Breast epithelium (tissue), 3 donors: ENCODE data around the gene NEU2.

Source experiments
- POLR2A ChIP-seq: fragments of 450-650 bp; IDR thresholded peaks from one replicate; pipeline ENCODE4 v1.6.1; 2016; ENCODE audit warnings: antibody characterized with exemption, mild to moderate bottlenecking, moderate library complexity
- POLR2AphosphoS5 ChIP-seq, 3 donors: sonication (generic); formaldehyde crosslinking; IDR thresholded peaks; one replicate each; pipeline ENCODE4 v1.6.1; 2017; ENCODE audit warnings: antibody characterized with exemption in 3 of 3
- TF ChIP-seq, protein P1 (sequence below), 3 donors: fragments of 450-650 bp; IDR thresholded peaks; one replicate each; pipeline ENCODE4 v1.5.1; 2016 to 2017; ENCODE audit warnings: antibody characterized with exemption in 3 of 3, mild to moderate bottlenecking in 3 of 3, moderate library complexity in 3 of 3

DNA sequence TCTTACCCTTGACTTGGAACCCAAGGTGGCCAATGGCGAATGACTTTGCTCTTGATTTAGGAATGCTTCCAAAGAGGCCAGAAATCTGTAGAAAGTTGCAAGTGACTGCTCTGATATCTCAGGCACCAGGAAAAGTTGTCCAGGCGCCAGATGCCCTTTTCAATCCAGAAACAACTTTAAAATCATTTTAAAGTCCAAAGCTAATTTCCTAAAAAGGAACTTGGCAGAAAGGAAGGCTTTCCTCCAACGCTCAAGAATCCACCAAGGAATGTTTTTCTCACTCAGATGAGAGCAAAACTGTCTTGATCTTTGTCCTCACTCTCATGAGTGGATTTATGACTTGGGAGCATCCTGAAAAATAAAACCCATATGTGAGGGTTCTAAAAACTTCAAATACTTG lies 24.7 kb upstream of the NEU2 start:
- TF ChIP-seq, protein P1, sequence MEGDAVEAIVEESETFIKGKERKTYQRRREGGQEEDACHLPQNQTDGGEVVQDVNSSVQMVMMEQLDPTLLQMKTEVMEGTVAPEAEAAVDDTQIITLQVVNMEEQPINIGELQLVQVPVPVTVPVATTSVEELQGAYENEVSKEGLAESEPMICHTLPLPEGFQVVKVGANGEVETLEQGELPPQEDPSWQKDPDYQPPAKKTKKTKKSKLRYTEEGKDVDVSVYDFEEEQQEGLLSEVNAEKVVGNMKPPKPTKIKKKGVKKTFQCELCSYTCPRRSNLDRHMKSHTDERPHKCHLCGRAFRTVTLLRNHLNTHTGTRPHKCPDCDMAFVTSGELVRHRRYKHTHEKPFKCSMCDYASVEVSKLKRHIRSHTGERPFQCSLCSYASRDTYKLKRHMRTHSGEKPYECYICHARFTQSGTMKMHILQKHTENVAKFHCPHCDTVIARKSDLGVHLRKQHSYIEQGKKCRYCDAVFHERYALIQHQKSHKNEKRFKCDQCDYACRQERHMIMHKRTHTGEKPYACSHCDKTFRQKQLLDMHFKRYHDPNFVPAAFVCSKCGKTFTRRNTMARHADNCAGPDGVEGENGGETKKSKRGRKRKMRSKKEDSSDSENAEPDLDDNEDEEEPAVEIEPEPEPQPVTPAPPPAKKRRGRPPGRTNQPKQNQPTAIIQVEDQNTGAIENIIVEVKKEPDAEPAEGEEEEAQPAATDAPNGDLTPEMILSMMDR (IDR thresholded peaks at IDR 0.05): no peak
- no peak for TF ChIP-seq POLR2A
- no peak for TF ChIP-seq POLR2AphosphoS5 (IDR thresholded peaks at IDR 0.05)
